Measurements from ENCODE around the gene SMIM23.

Gene SMIM23

GRCh38 chr5:171816666-171817065 is 31.0 kb downstream of the SMIM23 start:
- DNase-seq (ENCODE audit: low read depth, low spot score): no peak

- no peak for DNase-seq (ENCODE audit: low read depth, low spot score)
Observed at GRCh38 chr5:171820561-171820960, 34.9 kb downstream of the SMIM23 start.

GRCh38 chr5:171821286-171821685 is 35.7 kb downstream of the SMIM23 start:
- no peak for DNase-seq (ENCODE audit: low read depth, low spot score)

GRCh38 chr5:171823269-171823668 is 37.7 kb downstream of the SMIM23 start:
- no peak for DNase-seq (ENCODE audit: low read depth, low spot score)

- DNase-seq (ENCODE audit: low read depth, low spot score): no peak
Observed at GRCh38 chr5:171825051-171825450, 39.4 kb downstream of the SMIM23 start.

GRCh38 chr5:171826132-171826531 is 40.5 kb downstream of the SMIM23 start:
- DNase-seq (ENCODE audit: low read depth, low spot score): no peak

- no peak for DNase-seq (ENCODE audit: low read depth, low spot score)
Observed at GRCh38 chr5:171827162-171827561, 41.5 kb downstream of the SMIM23 start.

GRCh38 chr5:171830686-171831085 is 45.1 kb downstream of the SMIM23 start:
- DNase-seq (ENCODE audit: low read depth, low spot score): no peak

GRCh38 chr5:171832775-171833174 is 47.2 kb downstream of the SMIM23 start:
- DNase-seq (ENCODE audit: low read depth, low spot score): no peak

- no peak for DNase-seq (ENCODE audit: low read depth, low spot score)
Observed at GRCh38 chr5:171834461-171834860, 48.8 kb downstream of the SMIM23 start.

GRCh38 chr5:171835066-171835465 is 49.4 kb downstream of the SMIM23 start:
- no peak for DNase-seq (ENCODE audit: low read depth, low spot score)

GRCh38 chr5:171837522-171837921 is 51.9 kb downstream of the SMIM23 start:
- no peak for DNase-seq (ENCODE audit: low read depth, low spot score)

- DNase-seq (ENCODE audit: low read depth, low spot score): no peak
Observed at GRCh38 chr5:171838066-171838465, 52.4 kb downstream of the SMIM23 start.

- no peak for DNase-seq (ENCODE audit: low read depth, low spot score)
Observed at GRCh38 chr5:171839112-171839511, 53.5 kb downstream of the SMIM23 start.

GRCh38 chr5:171840066-171840465 is 54.4 kb downstream of the SMIM23 start:
- no peak for DNase-seq (ENCODE audit: low read depth, low spot score)

Data from iPS DF 19.7 (cell line).